GM12878 (cell line): ENCODE measurements around the gene FPGS. TPM values are rescaled to one million over a fixed set of nuclear protein-coding genes. Genes with fewer than 3 reads are reported as not detected.
A peak's percentile ranks its signal among the peaks of the same experiment; 100 is the strongest.

Experiments
- BCL3 ChIP-seq: IDR thresholded peaks from 2 replicates; pipeline ENCODE4 v1.6.1; 2011; ENCODE audit warnings: borderline replicate concordance, low read depth, mild to moderate bottlenecking, moderate library complexity, low read length; ENCODE audit not compliant: insufficient read depth, poor library complexity, severe bottlenecking
- BHLHE40 ChIP-seq, 2 experiments: fragments of 450-650 bp in 1 of 2; IDR thresholded peaks; 2 replicates each; pipeline ENCODE4 v1.6.1; 2011 to 2017; ENCODE audit warnings: low read depth in 2 of 2, borderline replicate concordance in 1 of 2, improper control_type of control experiment in 1 of 2, low read length in 1 of 2, mild to moderate bottlenecking in 1 of 2
- BRCA1 ChIP-seq: IDR thresholded peaks from 2 replicates; pipeline ENCODE4 v1.6.1; 2011; ENCODE audit warnings: low read depth, low read length, improper control_type of control experiment
- CHD2 ChIP-seq: IDR thresholded peaks from 2 replicates; pipeline ENCODE4 v1.6.1; 2011; ENCODE audit warnings: low read depth, low read length, improper control_type of control experiment, borderline replicate concordance
- CREB1 ChIP-seq: IDR thresholded peaks from 2 replicates; pipeline ENCODE4 v1.6.1; 2012; ENCODE audit warnings: low read depth, mild to moderate bottlenecking, inconsistent platforms
- CREM ChIP-seq: IDR thresholded peaks from 2 replicates; pipeline ENCODE4 v1.6.1; 2014; ENCODE audit warnings: antibody characterized with exemption, low read depth
- DPF2 ChIP-seq: fragments of 450-650 bp; IDR thresholded peaks from 2 replicates; pipeline ENCODE4 v1.6.1; 2017; ENCODE audit warnings: mild to moderate bottlenecking
- HDAC2 ChIP-seq: fragments of 200-600 bp; sonication (generic); IDR thresholded peaks from 2 replicates; pipeline ENCODE4 v1.6.1; 2017
- IRF5 ChIP-seq: fragments of 450-650 bp; IDR thresholded peaks from 2 replicates; pipeline ENCODE4 v1.6.1; 2017; ENCODE audit warnings: borderline replicate concordance
- JUNB ChIP-seq: IDR thresholded peaks from 2 replicates; pipeline ENCODE4 v1.6.1; 2016; ENCODE audit warnings: antibody characterized with exemption, mild to moderate bottlenecking
- KLF5 ChIP-seq: fragments of 450-650 bp; IDR thresholded peaks from 2 replicates; pipeline ENCODE4 v1.6.1; 2014; ENCODE audit warnings: mild to moderate bottlenecking; ENCODE audit not compliant: partially characterized antibody
- MEF2A ChIP-seq: IDR thresholded peaks from 2 replicates; pipeline ENCODE4 v1.6.1; 2011; ENCODE audit warnings: low read depth, mild to moderate bottlenecking, low read length, moderate library complexity; ENCODE audit not compliant: insufficient read depth
- MXI1 ChIP-seq: fragments of 150-350 bp; IDR thresholded peaks from 2 replicates; pipeline ENCODE4 v1.6.1; 2011; ENCODE audit warnings: low read depth, mild to moderate bottlenecking, inconsistent platforms, low read length, improper control_type of control experiment
- NBN ChIP-seq: fragments of 450-650 bp; IDR thresholded peaks from 2 replicates; pipeline ENCODE4 v1.6.1; 2016
- NRF1 ChIP-seq: conservative IDR thresholded peaks from 2 replicates; pipeline ENCODE4 v1.6.1; 2011; ENCODE audit warnings: mild to moderate bottlenecking, low read depth, low read length, improper control_type of control experiment
- PKNOX1 ChIP-seq: fragments of 450-650 bp; IDR thresholded peaks from 2 replicates; pipeline ENCODE4 v1.6.1; 2016; ENCODE audit warnings: mild to moderate bottlenecking
- RBBP5 ChIP-seq: fragments of 200-600 bp; sonication (generic); conservative IDR thresholded peaks from 2 replicates; pipeline ENCODE4 v1.6.1; 2016
- RFX5 ChIP-seq: IDR thresholded peaks from 2 replicates; pipeline ENCODE4 v1.6.1; 2011; ENCODE audit warnings: low read depth, low read length, improper control_type of control experiment
- SMARCA5 ChIP-seq: fragments of 450-650 bp; IDR thresholded peaks from 2 replicates; pipeline ENCODE4 v1.6.1; 2017; ENCODE audit warnings: mild to moderate bottlenecking
- SREBF2 ChIP-seq: IDR thresholded peaks from 2 replicates; pipeline ENCODE4 v1.6.1; 2012; ENCODE audit warnings: mild to moderate bottlenecking, low read length
- YY1 ChIP-seq: IDR thresholded peaks from 2 replicates; pipeline ENCODE4 v1.6.1; 2011; ENCODE audit warnings: low read depth, mild to moderate bottlenecking, low read length
- ZNF207 ChIP-seq: fragments of 450-650 bp; IDR thresholded peaks from 2 replicates; pipeline ENCODE4 v1.6.1; 2014; ENCODE audit warnings: antibody characterized with exemption, mild to moderate bottlenecking, borderline replicate concordance
- ZNF384 ChIP-seq: IDR thresholded peaks from 2 replicates; pipeline ENCODE4 v1.6.1; 2012; ENCODE audit warnings: low read depth, mild to moderate bottlenecking, low read length, improper control_type of control experiment, borderline replicate concordance
- ZNF622 ChIP-seq: fragments of 450-650 bp; IDR thresholded peaks from 2 replicates; pipeline ENCODE4 v1.6.1; 2017; ENCODE audit warnings: mild to moderate bottlenecking, inconsistent platforms
- ZSCAN29 ChIP-seq: fragments of 450-650 bp; IDR thresholded peaks from 2 replicates; pipeline ENCODE4 v1.6.1; 2017; ENCODE audit warnings: mild to moderate bottlenecking, moderate library complexity
- polyA plus RNA-seq, 11 experiments: library from polyadenylated mRNA; depleted of rRNA in 4 of 11; unstranded in 6 of 11; stranded (reverse) in 5 of 11; fragments of >200 nt; fragmentation: Nextera tagmentation in 4 of 11; fragmentation: Illumina TruSeq in 1 of 11; extraction: Ambion mirVana in 4 of 11; extraction: Trizol in 1 of 11; gene quantifications; 1 replicate in 1 of 11; 2 replicates in 10 of 11; pipeline versions ENCODE4 v1.2.1 to v1.2.3, GENCODE V29; 2011 to 2016; ENCODE audit warnings: inconsistent platforms in 2 of 11, missing spikeins in 2 of 11, low read depth in 1 of 11
- total RNA-seq, 4 experiments: library from RNA; depleted of rRNA in 3 of 4; stranded (reverse); fragments of >200 nt in 3 of 4; fragmentation: Illumina TruSeq in 1 of 4; extraction: Trizol in 1 of 4; gene quantifications; 2 replicates each; pipeline versions ENCODE4 v1.2.1 to v1.2.3, GENCODE V29; 2013 to 2021
- TF ChIP-seq, protein P1 (sequence below): fragments of 450-650 bp; IDR thresholded peaks from 2 replicates; pipeline ENCODE4 v1.6.1; 2016; ENCODE audit warnings: mild to moderate bottlenecking

The FPGS gene
- total and polyA plus RNA-seq, 10 of the 15 experiments (the other 5 are each of a cell fraction or from before 2014, with no cell fraction given) = 1.2 to 127 (median 80.4) TPM

DNA sequence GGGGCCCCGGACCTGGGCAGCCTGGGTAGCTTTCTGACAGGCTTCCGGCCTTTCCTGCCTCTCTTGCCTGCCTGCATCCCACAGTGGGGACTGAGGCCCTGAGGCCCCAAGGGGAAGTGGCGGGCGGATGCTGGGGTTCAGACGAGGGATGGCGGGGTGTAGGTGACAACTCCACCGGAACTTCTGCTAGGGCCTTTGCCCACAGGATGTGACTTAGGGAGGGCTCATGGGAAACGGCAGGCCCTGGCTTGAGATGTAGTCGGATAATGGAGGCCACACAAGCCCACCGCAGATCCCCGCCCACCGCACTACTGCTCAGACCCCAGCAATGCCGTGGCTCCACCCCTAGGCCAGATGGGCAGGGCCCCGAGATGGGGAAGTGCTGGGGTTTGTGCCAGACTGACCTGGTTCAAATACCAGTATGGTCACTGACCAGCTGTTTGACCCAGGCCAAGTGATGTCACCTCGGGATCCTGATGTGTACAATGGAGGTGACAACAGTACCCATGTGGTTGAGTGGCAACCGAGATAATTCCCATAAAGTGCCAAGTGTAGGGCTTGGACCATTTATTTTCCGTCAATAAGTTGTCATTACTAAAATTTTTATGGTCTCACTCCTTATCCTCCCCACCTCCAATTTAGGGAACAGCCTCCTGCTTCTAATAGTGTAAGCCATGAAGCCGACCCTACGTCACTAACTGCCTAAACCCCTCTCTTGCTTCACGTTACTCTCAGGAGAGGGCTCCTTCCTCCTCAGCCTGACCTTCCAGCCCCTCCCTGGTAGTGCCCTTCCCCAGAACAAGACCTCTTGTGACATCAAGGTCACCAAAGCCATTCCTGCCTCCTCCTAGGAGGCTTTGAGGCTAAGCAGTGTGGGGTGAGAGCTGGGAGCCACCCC lies 19.3 kb upstream of the FPGS start (continued):
- no peak for TF ChIP-seq ZNF622
- no peak for TF ChIP-seq RFX5
- TF ChIP-seq SMARCA5 = no peak
- no peak for TF ChIP-seq KLF5
- TF ChIP-seq, protein P1, sequence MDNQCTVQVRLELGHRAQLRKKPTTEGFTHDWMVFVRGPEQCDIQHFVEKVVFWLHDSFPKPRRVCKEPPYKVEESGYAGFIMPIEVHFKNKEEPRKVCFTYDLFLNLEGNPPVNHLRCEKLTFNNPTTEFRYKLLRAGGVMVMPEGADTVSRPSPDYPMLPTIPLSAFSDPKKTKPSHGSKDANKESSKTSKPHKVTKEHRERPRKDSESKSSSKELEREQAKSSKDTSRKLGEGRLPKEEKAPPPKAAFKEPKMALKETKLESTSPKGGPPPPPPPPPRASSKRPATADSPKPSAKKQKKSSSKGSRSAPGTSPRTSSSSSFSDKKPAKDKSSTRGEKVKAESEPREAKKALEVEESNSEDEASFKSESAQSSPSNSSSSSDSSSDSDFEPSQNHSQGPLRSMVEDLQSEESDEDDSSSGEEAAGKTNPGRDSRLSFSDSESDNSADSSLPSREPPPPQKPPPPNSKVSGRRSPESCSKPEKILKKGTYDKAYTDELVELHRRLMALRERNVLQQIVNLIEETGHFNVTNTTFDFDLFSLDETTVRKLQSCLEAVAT = no peak
- TF ChIP-seq NBN = peak; percentile 61; the same call in 1 of the 2 replicates
- TF ChIP-seq BRCA1 = no peak
- TF ChIP-seq BCL3 = no peak
- TF ChIP-seq SREBF2 = no peak
- TF ChIP-seq RBBP5 = no peak
- TF ChIP-seq PKNOX1 = peak; percentile 37
- TF ChIP-seq IRF5 = no peak
- no peak for TF ChIP-seq HDAC2
- no peak for TF ChIP-seq BHLHE40 (IDR thresholded peaks at IDR 0.05; ENCODE audit: borderline replicate concordance in 1 of 2, low read depth in 2 of 2, low read length in 1 of 2)
- TF ChIP-seq ZNF207 = peak; percentile 21; the same call in 1 of the 2 replicates
- TF ChIP-seq MXI1 = no peak
- no peak for TF ChIP-seq ZNF384
- TF ChIP-seq CREM = no peak
- peak; percentile 44; the same call in 1 of the 2 replicates for TF ChIP-seq DPF2
- TF ChIP-seq MEF2A = no peak
- no peak for TF ChIP-seq ZSCAN29
- TF ChIP-seq CREB1 = no peak
- no peak for TF ChIP-seq NRF1
- no peak for TF ChIP-seq JUNB
- TF ChIP-seq CHD2 = no peak
- peak; percentile 68; the same call in 1 of the 2 replicates for TF ChIP-seq YY1
